ENCODE measurements around the gene ANKH. TPM values are rescaled to one million over a fixed set of nuclear protein-coding genes. Genes with fewer than 3 reads are reported as not detected.

ANKH gene
- total and polyA plus RNA-seq, 2 donors (not counting 1 experiment from before 2014, with no cell fraction given), result 13.7 to 71.1 TPM

DNA sequence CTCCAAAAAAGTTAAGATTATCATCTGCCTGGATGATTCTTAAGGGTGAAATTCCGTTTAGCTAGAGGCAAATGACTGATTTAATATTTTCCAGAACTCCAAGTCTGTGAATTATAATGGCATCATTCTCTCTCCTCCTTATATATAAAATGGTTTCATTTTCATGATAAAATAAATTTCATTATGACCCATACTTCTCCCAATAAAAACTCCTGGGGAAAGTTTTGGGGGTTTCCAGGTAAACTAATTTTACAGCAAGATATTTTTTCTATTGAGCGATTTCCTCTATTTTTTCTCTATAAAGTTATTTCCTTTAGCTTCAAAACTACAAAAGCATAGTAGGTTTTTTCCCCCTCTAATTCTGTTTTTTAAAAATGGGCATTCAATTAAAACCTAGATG, 214.7 kb downstream of the ANKH start:
- peak overlapping the region in 1 of 5 experiments; percentile 19 for H3K4me3 ChIP-seq (ENCODE audit: control extremely low read depth in 1 of 5, extremely low read depth in 1 of 5, insufficient read depth in 1 of 5, low read depth in 2 of 5, low read length in 4 of 5)
- no peaks in the 10 kb centered on the region for H3K27me3 ChIP-seq (replicated peaks in 1 of 4; ENCODE audit: control extremely low read depth in 1 of 4, control insufficient read depth in 3 of 4, insufficient read depth in 4 of 4, low read length in 3 of 4)
- no peaks in the 10 kb centered on the region for H4K20me1 ChIP-seq (ENCODE audit: control insufficient read depth, insufficient read depth, low read length, poor library complexity, severe bottlenecking)
- H3K36me3 ChIP-seq (replicated peaks in 1 of 2; ENCODE audit: control extremely low read depth in 1 of 2, control insufficient read depth in 1 of 2, extremely low read depth in 1 of 2, insufficient read depth in 2 of 2, low read length in 1 of 2), result no peaks in the 10 kb centered on the region
- intact Hi-C loops (cut with micrococcal nuclease), result no loop called here
- no CpG with 5 or more reads among the region's 2 CpGs for WGBS (ENCODE audit: insufficient coverage)
- H3K79me2 ChIP-seq (ENCODE audit: control insufficient read depth, insufficient read depth, low read length), result no peaks in the 10 kb centered on the region
- TF ChIP-seq, protein P1, sequence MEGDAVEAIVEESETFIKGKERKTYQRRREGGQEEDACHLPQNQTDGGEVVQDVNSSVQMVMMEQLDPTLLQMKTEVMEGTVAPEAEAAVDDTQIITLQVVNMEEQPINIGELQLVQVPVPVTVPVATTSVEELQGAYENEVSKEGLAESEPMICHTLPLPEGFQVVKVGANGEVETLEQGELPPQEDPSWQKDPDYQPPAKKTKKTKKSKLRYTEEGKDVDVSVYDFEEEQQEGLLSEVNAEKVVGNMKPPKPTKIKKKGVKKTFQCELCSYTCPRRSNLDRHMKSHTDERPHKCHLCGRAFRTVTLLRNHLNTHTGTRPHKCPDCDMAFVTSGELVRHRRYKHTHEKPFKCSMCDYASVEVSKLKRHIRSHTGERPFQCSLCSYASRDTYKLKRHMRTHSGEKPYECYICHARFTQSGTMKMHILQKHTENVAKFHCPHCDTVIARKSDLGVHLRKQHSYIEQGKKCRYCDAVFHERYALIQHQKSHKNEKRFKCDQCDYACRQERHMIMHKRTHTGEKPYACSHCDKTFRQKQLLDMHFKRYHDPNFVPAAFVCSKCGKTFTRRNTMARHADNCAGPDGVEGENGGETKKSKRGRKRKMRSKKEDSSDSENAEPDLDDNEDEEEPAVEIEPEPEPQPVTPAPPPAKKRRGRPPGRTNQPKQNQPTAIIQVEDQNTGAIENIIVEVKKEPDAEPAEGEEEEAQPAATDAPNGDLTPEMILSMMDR (IDR thresholded peaks at IDR 0.05), result no peak
- TF ChIP-seq EZH2 (IDR thresholded peaks at IDR 0.05; ENCODE audit: borderline replicate concordance, insufficient read depth, low read depth, low read length, poor library complexity, severe bottlenecking), result no peak
- DNase-seq, result no peak
- no peak overlapping the region for H3K27ac Mint-ChIP-seq
- ChIA-PET POLR2A (no interaction called here), CTCF (interaction anchor here (0.7 to 5.0 kb wide), 4 partner anchors 9 to 387 kb away, joined by 3 to 37 read pairs (median 4); no protein-coding TSS in a partner anchor)
- no peaks in the 10 kb centered on the region for H3K9me3 ChIP-seq (ENCODE audit: control extremely low read depth in 1 of 3, control insufficient read depth in 2 of 3, insufficient read depth in 1 of 3, low read length in 2 of 3)
- no peak overlapping the region for H3K27ac ChIP-seq (ENCODE audit: low read length in 2 of 2)
- H3K4me1 Mint-ChIP-seq, result peaks cover 29% of the 10 kb centered on the region
- peaks cover 10 to 22% of the 10 kb centered on the region in 2 donors for H3K4me1 ChIP-seq (ENCODE audit: control insufficient read depth in 2 of 2, insufficient read depth in 2 of 2, low read length in 2 of 2)
- no peak overlapping the region for H3K4me3 Mint-ChIP-seq
- peak overlapping the region; percentile 0 for H3K4me2 ChIP-seq (replicated peaks; ENCODE audit: low read depth, low read length, poor library complexity, severe bottlenecking)
- no peak overlapping the region for H2AFZ ChIP-seq (ENCODE audit: insufficient read depth, low read depth, low read length, poor library complexity, severe bottlenecking)
- ATAC-seq (ENCODE audit: low read depth), result no peak
- H3K9ac ChIP-seq (ENCODE audit: low read length), result no peak overlapping the region
- H3K27me3 Mint-ChIP-seq, result no peaks in the 10 kb centered on the region
- no peaks in the 10 kb centered on the region for H3K9me3 Mint-ChIP-seq (ENCODE audit: insufficient read depth)

- POLR2A ChIA-PET, result no interaction called here
- H3K9ac ChIP-seq (ENCODE audit: low read length), result no peak overlapping the region
- no peak for ATAC-seq (ENCODE audit: low read depth)
Measured at GRCh38 chr5:14655146-14655741, 216.3 kb downstream of the ANKH start.

More at GRCh38 chr5:14655146-14655741, 216.3 kb downstream of the ANKH start:
- 50% methylated on average over 3 of the region's 4 CpGs for WGBS (ENCODE audit: insufficient coverage)
- Histone ChIP-seq H3K4me3 (ENCODE audit: control extremely low read depth in 1 of 5, extremely low read depth in 1 of 5, insufficient read depth in 1 of 5, low read depth in 2 of 5, low read length in 4 of 5) (no peak overlapping the region), H3K27me3 (replicated peaks in 1 of 4; ENCODE audit: control extremely low read depth in 1 of 4, control insufficient read depth in 3 of 4, insufficient read depth in 4 of 4, low read length in 3 of 4) (no peaks in the 10 kb centered on the region), H3K4me2 (replicated peaks; ENCODE audit: low read depth, low read length, poor library complexity, severe bottlenecking) (no peak overlapping the region), H3K9me3 (ENCODE audit: control extremely low read depth in 1 of 3, control insufficient read depth in 2 of 3, insufficient read depth in 1 of 3, low read length in 2 of 3) (no peaks in the 10 kb centered on the region), H4K20me1 (ENCODE audit: control insufficient read depth, insufficient read depth, low read length, poor library complexity, severe bottlenecking) (no peaks in the 10 kb centered on the region), H3K4me1 (ENCODE audit: control insufficient read depth in 2 of 2, insufficient read depth in 2 of 2, low read length in 2 of 2) (peaks cover 3 to 16% of the 10 kb centered on the region in 2 donors), H3K27ac (ENCODE audit: low read length in 2 of 2) (no peak overlapping the region), H2AFZ (ENCODE audit: insufficient read depth, low read depth, low read length, poor library complexity, severe bottlenecking) (no peak overlapping the region), H3K36me3 (replicated peaks in 1 of 2; ENCODE audit: control extremely low read depth in 1 of 2, control insufficient read depth in 1 of 2, extremely low read depth in 1 of 2, insufficient read depth in 2 of 2, low read length in 1 of 2) (no peaks in the 10 kb centered on the region), H3K79me2 (ENCODE audit: control insufficient read depth, insufficient read depth, low read length) (no peaks in the 10 kb centered on the region)
- no peak overlapping the region for H3K4me3 Mint-ChIP-seq
- no peaks in the 10 kb centered on the region for H3K9me3 Mint-ChIP-seq (ENCODE audit: insufficient read depth)
- TF ChIP-seq EZH2 (IDR thresholded peaks at IDR 0.05; ENCODE audit: borderline replicate concordance, insufficient read depth, low read depth, low read length, poor library complexity, severe bottlenecking), result no peak
- TF ChIP-seq, protein P1 (IDR thresholded peaks at IDR 0.05), result no peak
- peaks cover 20% of the 10 kb centered on the region for H3K4me1 Mint-ChIP-seq
- H3K27ac Mint-ChIP-seq, result no peak overlapping the region
- DNase-seq, result no peak
- intact Hi-C loops (cut with micrococcal nuclease), result no loop called here
- CTCF ChIA-PET, result interaction anchor here (0.7 to 1.8 kb wide), 3 partner anchors 22 to 667 kb away, joined by 3 to 4 read pairs (median 4); no protein-coding TSS in a partner anchor
- no peaks in the 10 kb centered on the region for H3K27me3 Mint-ChIP-seq
